ENCODE measurements around the gene COL16A1. TPM values are rescaled to one million over a fixed set of nuclear protein-coding genes. Genes with fewer than 3 reads are reported as not detected.

The COL16A1 gene
- polyA plus RNA-seq, 1 of the 3 experiments (the other 2 are of a cell fraction), result 10.4 TPM

- TF ChIP-seq USF1 (IDR thresholded peaks at IDR 0.05; ENCODE audit: borderline replicate concordance, low read depth), result no peak
- TF ChIP-seq ELF1 (IDR thresholded peaks at IDR 0.05), result no peak
- 0 out of 2 replicates have a peak, but pooled peaks have one; percentile 19 for TF ChIP-seq TCF12 (IDR thresholded peaks at IDR 0.05)
- peak; percentile 17 for TF ChIP-seq CHD2 (IDR thresholded peaks at IDR 0.05; ENCODE audit: low read length, partially characterized antibody)
- TF ChIP-seq FOXM1 (IDR thresholded peaks at IDR 0.05; ENCODE audit: low read depth), result no peak
- no peak for TF ChIP-seq TAF1 (IDR thresholded peaks at IDR 0.05; ENCODE audit: borderline replicate concordance, low read depth, low read length)
- no peak for TF ChIP-seq ZBTB33 (IDR thresholded peaks at IDR 0.05; ENCODE audit: borderline replicate concordance, low read depth)
- TF ChIP-seq EP300 (IDR thresholded peaks at IDR 0.05; ENCODE audit: borderline replicate concordance in 1 of 2, low read depth in 1 of 2, low read length in 1 of 2), result peak in 1 of 2 experiments; percentile 37; a peak in 1 of 4 replicates
- no peak for TF ChIP-seq RFX5 (IDR thresholded peaks at IDR 0.05; ENCODE audit: low read length)
- 0 out of 2 replicates have a peak, but pooled peaks have one; percentile 6 for TF ChIP-seq FOSL2 (IDR thresholded peaks at IDR 0.05; ENCODE audit: borderline replicate concordance, low read depth)
- peak; percentile 37; the same call in 1 of the 2 replicates for TF ChIP-seq PBX3 (IDR thresholded peaks at IDR 0.05)
- peak; percentile 65 for TF ChIP-seq MXI1 (IDR thresholded peaks at IDR 0.05; ENCODE audit: low read depth, low read length)
- peak; percentile 62 for TF ChIP-seq RAD21 (IDR thresholded peaks at IDR 0.05; ENCODE audit: low read length)
- no peak for TF ChIP-seq USF2 (IDR thresholded peaks at IDR 0.05; ENCODE audit: borderline replicate concordance, low read depth, low read length)
These were observed 10.7 kb upstream of the COL16A1 start (continued) for GRCh38 chr1:31714442-31715086.

GRCh38 chr1:31712630-31713029, 8.8 kb upstream of the COL16A1 start:
- WGBS (ENCODE audit: low lambda C conversion rate), result 10% methylated on average over 1 of the region's 1 CpG
- Histone ChIP-seq H3K9ac (peak overlapping the region; percentile 65; the same call in 1 of the 2 replicates), H3F3A (replicated peaks; ENCODE audit: insufficient read depth) (peaks cover 32% of the 10 kb centered on the region), H3K27me3 (ENCODE audit: insufficient read depth) (no peaks in the 10 kb centered on the region), H3K9me3 (no peaks in the 10 kb centered on the region), H3K36me3 (replicated peaks in 1 of 2; ENCODE audit: control insufficient read depth in 1 of 2, insufficient read depth in 2 of 2, low read length in 1 of 2) (no peaks in the 10 kb centered on the region), H3K9me2 (no peaks in the 10 kb centered on the region), H2AFZ (ENCODE audit: low read depth) (peak overlapping the region; percentile 19; the same call in 1 of the 2 replicates), H4K20me1 (ENCODE audit: insufficient read depth) (no peaks in the 10 kb centered on the region), H3K4me3 (ENCODE audit: low read depth in 2 of 2, low read length in 1 of 2) (no peak overlapping the region), H3K79me2 (ENCODE audit: insufficient read depth) (no peaks in the 10 kb centered on the region), H3K4me1 (ENCODE audit: control insufficient read depth in 1 of 2, insufficient read depth in 2 of 2, low read depth in 1 of 2, low read length in 1 of 2) (peaks cover 38 to 39% of the 10 kb centered on the region in 2 experiments; a peak in 3 of 4 replicates), H3K27ac (ENCODE audit: low read depth in 2 of 2, low read length in 1 of 2) (peak overlapping the region; percentile 71 to 94; a peak in 3 of 4 replicates), H3K4me2 (peak overlapping the region; percentile 61)
- ChIA-PET CTCF (interaction anchor here (1.4 to 10.3 kb wide), 7 partner anchors 12 to 251 kb away, joined by 3 to 156 read pairs (median 73); partner anchors contain the start of genes ADGRB2 and COL16A1), POLR2A (no interaction called here)
- TF ChIP-seq RCOR1 (IDR thresholded peaks at IDR 0.05; ENCODE audit: low read length), result no peak
- TF ChIP-seq TCF12 (IDR thresholded peaks at IDR 0.05), result peak; percentile 68
- TF ChIP-seq JUND (IDR thresholded peaks at IDR 0.05), result no peak; the same call in 1 of the 2 replicates
- TF ChIP-seq GABPA (IDR thresholded peaks at IDR 0.05; ENCODE audit: low read depth), result no peak
- no peak for TF ChIP-seq RAD21 (IDR thresholded peaks at IDR 0.05; ENCODE audit: low read length)
- no peak for TF ChIP-seq FOXJ3 (CRISPR knock-in tag; IDR thresholded peaks at IDR 0.05)
- TF ChIP-seq ELF1 (IDR thresholded peaks at IDR 0.05), result peak; percentile 43; the same call in 1 of the 2 replicates
- TF ChIP-seq NFIC (IDR thresholded peaks at IDR 0.05; ENCODE audit: borderline replicate concordance), result peak; percentile 61
- TF ChIP-seq MAX (IDR thresholded peaks at IDR 0.05; ENCODE audit: low read depth), result peak; percentile 22; the same call in 1 of the 2 replicates
- no peak for TF ChIP-seq NRF1 (IDR thresholded peaks at IDR 0.05; ENCODE audit: low read depth, low read length)
- TF ChIP-seq TEAD4 (IDR thresholded peaks at IDR 0.05; ENCODE audit: borderline replicate concordance, insufficient read depth), result 0 out of 2 replicates have a peak, but pooled peaks have one; percentile 27
- TF ChIP-seq RXRA (IDR thresholded peaks at IDR 0.05; ENCODE audit: borderline replicate concordance, low read depth), result peak; percentile 60; the same call in 1 of the 2 replicates
- DNase-seq, result no peak

Data from SK-N-SH (cell line).